ENCODE measurements around the gene HIVEP3. TPM values are rescaled to one million over a fixed set of nuclear protein-coding genes. Genes with fewer than 3 reads are reported as not detected.

HIVEP3 gene
- total and polyA plus RNA-seq, 4 donors = 3.0 to 9.4 (median 7.8) TPM

GRCh38 chr1:41868241-41868998 is 50.3 kb downstream of the HIVEP3 start:
- H3K27ac ChIP-seq (ENCODE audit: low read depth, low read length) = no peak overlapping the region
- no peak overlapping the region for H3K4me3 ChIP-seq (ENCODE audit: low read depth, low read length)
- no peaks in the 10 kb centered on the region for H3K36me3 ChIP-seq (ENCODE audit: control insufficient read depth, insufficient read depth, low read length)
- no peaks in the 10 kb centered on the region for H3K27me3 ChIP-seq (ENCODE audit: control insufficient read depth, insufficient read depth, low read length)
- no peak for DNase-seq (ENCODE audit: low read depth in 4 of 6, low spot score in 6 of 6)
- 89% methylated on average over 2 of the region's 6 CpGs for whole genome bisulfite sequencing (ENCODE audit: insufficient coverage)
- H3K4me1 ChIP-seq (ENCODE audit: control insufficient read depth, insufficient read depth, low read length) = peaks cover 5% of the 10 kb centered on the region
- H3K9me3 ChIP-seq (ENCODE audit: control insufficient read depth, insufficient read depth, low read length) = no peaks in the 10 kb centered on the region

GRCh38 chr1:41866285-41866684 is 52.4 kb downstream of the HIVEP3 start:
- Histone ChIP-seq H3K27me3 (ENCODE audit: control insufficient read depth, insufficient read depth, low read length) (no peaks in the 10 kb centered on the region), H3K36me3 (ENCODE audit: control insufficient read depth, insufficient read depth, low read length) (no peaks in the 10 kb centered on the region), H3K27ac (ENCODE audit: low read depth, low read length) (no peak overlapping the region), H3K4me1 (ENCODE audit: control insufficient read depth, insufficient read depth, low read length) (peaks cover 15% of the 10 kb centered on the region), H3K9me3 (ENCODE audit: control insufficient read depth, insufficient read depth, low read length) (no peaks in the 10 kb centered on the region), H3K4me3 (ENCODE audit: low read depth, low read length) (no peak overlapping the region)
- no peak for DNase-seq (ENCODE audit: low read depth in 4 of 6, low spot score in 6 of 6)
- 75% methylated on average over 2 of the region's 2 CpGs for WGBS (ENCODE audit: insufficient coverage)

GRCh38 chr1:41864471-41865040 is 54.2 kb downstream of the HIVEP3 start:
- Histone ChIP-seq H3K4me3 (ENCODE audit: low read depth, low read length) (no peak overlapping the region), H3K36me3 (ENCODE audit: control insufficient read depth, insufficient read depth, low read length) (no peaks in the 10 kb centered on the region), H3K4me1 (ENCODE audit: control insufficient read depth, insufficient read depth, low read length) (peaks cover 19% of the 10 kb centered on the region), H3K9me3 (ENCODE audit: control insufficient read depth, insufficient read depth, low read length) (no peaks in the 10 kb centered on the region), H3K27me3 (ENCODE audit: control insufficient read depth, insufficient read depth, low read length) (no peaks in the 10 kb centered on the region), H3K27ac (ENCODE audit: low read depth, low read length) (no peak overlapping the region)
- WGBS (ENCODE audit: insufficient coverage) = 72% methylated on average over 4 of the region's 4 CpGs
- DNase-seq (ENCODE audit: low read depth in 4 of 6, low spot score in 6 of 6) = peak in 1 of 6 donors; percentile 43

- H3K27me3 ChIP-seq (ENCODE audit: control insufficient read depth, insufficient read depth, low read length) = no peaks in the 10 kb centered on the region
- H3K4me1 ChIP-seq (ENCODE audit: control insufficient read depth, insufficient read depth, low read length) = peaks cover 19% of the 10 kb centered on the region
- 95% methylated on average over 4 of the region's 4 CpGs for WGBS (ENCODE audit: insufficient coverage)
- no peak overlapping the region for H3K4me3 ChIP-seq (ENCODE audit: low read depth, low read length)
- no peak overlapping the region for H3K27ac ChIP-seq (ENCODE audit: low read depth, low read length)
- no peak for DNase-seq (ENCODE audit: low read depth in 4 of 6, low spot score in 6 of 6)
- H3K36me3 ChIP-seq (ENCODE audit: control insufficient read depth, insufficient read depth, low read length) = no peaks in the 10 kb centered on the region
- no peaks in the 10 kb centered on the region for H3K9me3 ChIP-seq (ENCODE audit: control insufficient read depth, insufficient read depth, low read length)
These were observed 55.0 kb downstream of the HIVEP3 start for GRCh38 chr1:41863718-41864117.

- peak in 2 of 6 donors; percentile 46 to 58 for DNase-seq (ENCODE audit: low read depth in 4 of 6, low spot score in 6 of 6)
- H3K4me1 ChIP-seq (ENCODE audit: control insufficient read depth, insufficient read depth, low read length) = peaks cover 19% of the 10 kb centered on the region
- 37% methylated on average over 4 of the region's 7 CpGs for WGBS (ENCODE audit: insufficient coverage)
These were observed 56.1 kb downstream of the HIVEP3 start for GRCh38 chr1:41862384-41863221.

GRCh38 chr1:41861535-41862383 is 57.0 kb downstream of the HIVEP3 start:
- peak in 1 of 6 donors; percentile 94 for DNase-seq (ENCODE audit: low read depth in 4 of 6, low spot score in 6 of 6)
- no peak overlapping the region for H3K4me3 ChIP-seq (ENCODE audit: low read depth, low read length)
- H3K36me3 ChIP-seq (ENCODE audit: control insufficient read depth, insufficient read depth, low read length) = no peaks in the 10 kb centered on the region
- H3K27ac ChIP-seq (ENCODE audit: low read depth, low read length) = no peak overlapping the region
- WGBS (ENCODE audit: insufficient coverage) = 69% methylated on average over 9 of the region's 13 CpGs
- no peaks in the 10 kb centered on the region for H3K27me3 ChIP-seq (ENCODE audit: control insufficient read depth, insufficient read depth, low read length)
- no peaks in the 10 kb centered on the region for H3K9me3 ChIP-seq (ENCODE audit: control insufficient read depth, insufficient read depth, low read length)
- peaks cover 23% of the 10 kb centered on the region for H3K4me1 ChIP-seq (ENCODE audit: control insufficient read depth, insufficient read depth, low read length)

More at GRCh38 chr1:41862384-41863221, 56.1 kb downstream of the HIVEP3 start:
- H3K9me3 ChIP-seq (ENCODE audit: control insufficient read depth, insufficient read depth, low read length) = no peaks in the 10 kb centered on the region
- no peaks in the 10 kb centered on the region for H3K27me3 ChIP-seq (ENCODE audit: control insufficient read depth, insufficient read depth, low read length)
- H3K4me3 ChIP-seq (ENCODE audit: low read depth, low read length) = no peak overlapping the region
- H3K27ac ChIP-seq (ENCODE audit: low read depth, low read length) = no peak overlapping the region
- no peaks in the 10 kb centered on the region for H3K36me3 ChIP-seq (ENCODE audit: control insufficient read depth, insufficient read depth, low read length)

GRCh38 chr1:41860771-41861170 is 58.0 kb downstream of the HIVEP3 start:
- Histone ChIP-seq H3K4me1 (ENCODE audit: control insufficient read depth, insufficient read depth, low read length) (peaks cover 27% of the 10 kb centered on the region), H3K27ac (ENCODE audit: low read depth, low read length) (no peak overlapping the region), H3K4me3 (ENCODE audit: low read depth, low read length) (no peak overlapping the region), H3K36me3 (ENCODE audit: control insufficient read depth, insufficient read depth, low read length) (no peaks in the 10 kb centered on the region), H3K27me3 (ENCODE audit: control insufficient read depth, insufficient read depth, low read length) (no peaks in the 10 kb centered on the region), H3K9me3 (ENCODE audit: control insufficient read depth, insufficient read depth, low read length) (no peaks in the 10 kb centered on the region)
- 67% methylated on average over 3 of the region's 8 CpGs for WGBS (ENCODE audit: insufficient coverage)
- DNase-seq (ENCODE audit: low read depth in 4 of 6, low spot score in 6 of 6) = peak in 1 of 6 donors; percentile 41

GRCh38 chr1:41860214-41860613 is 58.5 kb downstream of the HIVEP3 start:
- no peak for DNase-seq (ENCODE audit: low read depth in 4 of 6, low spot score in 6 of 6)
- H3K36me3 ChIP-seq (ENCODE audit: control insufficient read depth, insufficient read depth, low read length) = no peaks in the 10 kb centered on the region
- peaks cover 27% of the 10 kb centered on the region for H3K4me1 ChIP-seq (ENCODE audit: control insufficient read depth, insufficient read depth, low read length)
- no peaks in the 10 kb centered on the region for H3K9me3 ChIP-seq (ENCODE audit: control insufficient read depth, insufficient read depth, low read length)
- WGBS (ENCODE audit: insufficient coverage) = 91% methylated on average over 1 of the region's 1 CpG
- no peak overlapping the region for H3K4me3 ChIP-seq (ENCODE audit: low read depth, low read length)
- no peaks in the 10 kb centered on the region for H3K27me3 ChIP-seq (ENCODE audit: control insufficient read depth, insufficient read depth, low read length)
- H3K27ac ChIP-seq (ENCODE audit: low read depth, low read length) = no peak overlapping the region

GRCh38 chr1:41859686-41860085 is 59.0 kb downstream of the HIVEP3 start:
- H3K27ac ChIP-seq (ENCODE audit: low read depth, low read length) = no peak overlapping the region
- WGBS (ENCODE audit: insufficient coverage) = 64% methylated on average over 3 of the region's 4 CpGs
- DNase-seq (ENCODE audit: low read depth in 4 of 6, low spot score in 6 of 6) = no peak

More at GRCh38 chr1:41859686-41860085, 59.0 kb downstream of the HIVEP3 start:
- no peaks in the 10 kb centered on the region for H3K36me3 ChIP-seq (ENCODE audit: control insufficient read depth, insufficient read depth, low read length)
- H3K27me3 ChIP-seq (ENCODE audit: control insufficient read depth, insufficient read depth, low read length) = no peaks in the 10 kb centered on the region
- H3K4me1 ChIP-seq (ENCODE audit: control insufficient read depth, insufficient read depth, low read length) = peaks cover 27% of the 10 kb centered on the region
- H3K9me3 ChIP-seq (ENCODE audit: control insufficient read depth, insufficient read depth, low read length) = no peaks in the 10 kb centered on the region
- no peak overlapping the region for H3K4me3 ChIP-seq (ENCODE audit: low read depth, low read length)
